ENCODE measurements around the gene HORMAD2. TPM values are rescaled to one million over a fixed set of nuclear protein-coding genes. Genes with fewer than 3 reads are reported as not detected.

HORMAD2 gene
- total RNA-seq, 1 donor, result not detected

- no peak overlapping the region for H3K4me3 ChIP-seq (ENCODE audit: low read depth, low read length)
- DNase-seq (ENCODE audit: low read depth), result no peak
- no peak for TF ChIP-seq CTCF (IDR thresholded peaks at IDR 0.05; ENCODE audit: insufficient read depth, low read length)
Measured at GRCh38 chr22:30064172-30064571, 16.1 kb upstream of the HORMAD2 start.

GRCh38 chr22:30073743-30074142, 6.5 kb upstream of the HORMAD2 start:
- no peak for DNase-seq (ENCODE audit: low read depth)
- H3K4me3 ChIP-seq (ENCODE audit: low read depth, low read length), result no peak overlapping the region
- TF ChIP-seq CTCF (IDR thresholded peaks at IDR 0.05; ENCODE audit: insufficient read depth, low read length), result no peak

- no peak overlapping the region for H3K4me3 ChIP-seq (ENCODE audit: low read depth, low read length)
- TF ChIP-seq CTCF (IDR thresholded peaks at IDR 0.05; ENCODE audit: insufficient read depth, low read length), result no peak
- DNase-seq (ENCODE audit: low read depth), result no peak
Measured at GRCh38 chr22:30074147-30074546, 6.1 kb upstream of the HORMAD2 start.

- no peak for DNase-seq (ENCODE audit: low read depth)
- no peak for TF ChIP-seq CTCF (IDR thresholded peaks at IDR 0.05; ENCODE audit: insufficient read depth, low read length)
- H3K4me3 ChIP-seq (ENCODE audit: low read depth, low read length), result no peak overlapping the region
Measured at GRCh38 chr22:30074994-30075393, 5.3 kb upstream of the HORMAD2 start.

GRCh38 chr22:30077279-30077880, 2.9 kb upstream of the HORMAD2 start:
- DNase-seq (ENCODE audit: low read depth), result no peak
- TF ChIP-seq CTCF (IDR thresholded peaks at IDR 0.05; ENCODE audit: insufficient read depth, low read length), result no peak
- H3K4me3 ChIP-seq (ENCODE audit: low read depth, low read length), result no peak overlapping the region

GRCh38 chr22:30078320-30079311, 1.6 kb upstream of the HORMAD2 start:
- no peak overlapping the region for H3K4me3 ChIP-seq (ENCODE audit: low read depth, low read length)
- DNase-seq (ENCODE audit: low read depth), result no peak
- TF ChIP-seq CTCF (IDR thresholded peaks at IDR 0.05; ENCODE audit: insufficient read depth, low read length), result no peak
